ENCODE results near the gene TTC34.

DNA sequence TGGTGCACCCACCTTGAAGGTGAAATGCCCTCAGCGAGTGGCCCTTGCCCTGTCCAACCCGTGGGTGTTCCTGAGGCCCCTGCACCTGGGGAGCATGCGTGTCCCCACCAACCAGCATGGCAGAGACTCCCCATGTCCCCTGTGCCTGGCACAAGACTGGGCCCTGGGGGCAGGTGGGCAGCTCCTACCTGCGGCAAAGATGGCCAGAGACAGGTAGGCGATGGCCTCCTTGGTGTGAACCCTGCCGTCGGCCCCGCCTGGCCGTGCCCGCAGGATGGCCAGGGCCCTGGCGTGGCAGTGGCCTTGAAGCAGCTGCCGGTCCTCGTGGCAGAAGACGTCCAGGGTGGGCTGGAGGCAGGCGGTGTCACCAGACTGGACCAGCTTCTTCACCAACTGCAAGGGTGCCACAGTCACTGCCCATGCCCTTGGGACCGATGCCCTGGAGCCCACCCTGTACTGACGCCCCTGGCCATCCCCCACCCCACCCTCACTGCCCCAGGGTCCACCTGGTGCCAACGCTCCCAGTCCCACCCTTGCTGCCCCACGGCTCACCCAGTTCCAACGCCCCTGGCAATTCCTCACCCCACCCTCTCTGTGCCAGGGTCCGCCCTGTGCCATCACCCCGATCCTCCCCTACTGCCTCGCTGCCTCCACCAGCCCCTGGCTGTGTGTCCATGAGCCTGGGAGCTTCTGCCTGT is 15.7 kb downstream of the TTC34 start:
- TF ChIP-seq, protein P1, sequence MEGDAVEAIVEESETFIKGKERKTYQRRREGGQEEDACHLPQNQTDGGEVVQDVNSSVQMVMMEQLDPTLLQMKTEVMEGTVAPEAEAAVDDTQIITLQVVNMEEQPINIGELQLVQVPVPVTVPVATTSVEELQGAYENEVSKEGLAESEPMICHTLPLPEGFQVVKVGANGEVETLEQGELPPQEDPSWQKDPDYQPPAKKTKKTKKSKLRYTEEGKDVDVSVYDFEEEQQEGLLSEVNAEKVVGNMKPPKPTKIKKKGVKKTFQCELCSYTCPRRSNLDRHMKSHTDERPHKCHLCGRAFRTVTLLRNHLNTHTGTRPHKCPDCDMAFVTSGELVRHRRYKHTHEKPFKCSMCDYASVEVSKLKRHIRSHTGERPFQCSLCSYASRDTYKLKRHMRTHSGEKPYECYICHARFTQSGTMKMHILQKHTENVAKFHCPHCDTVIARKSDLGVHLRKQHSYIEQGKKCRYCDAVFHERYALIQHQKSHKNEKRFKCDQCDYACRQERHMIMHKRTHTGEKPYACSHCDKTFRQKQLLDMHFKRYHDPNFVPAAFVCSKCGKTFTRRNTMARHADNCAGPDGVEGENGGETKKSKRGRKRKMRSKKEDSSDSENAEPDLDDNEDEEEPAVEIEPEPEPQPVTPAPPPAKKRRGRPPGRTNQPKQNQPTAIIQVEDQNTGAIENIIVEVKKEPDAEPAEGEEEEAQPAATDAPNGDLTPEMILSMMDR (conservative IDR thresholded peaks at IDR 0.05 in 1 of 2, IDR thresholded peaks at IDR 0.05 in 1 of 2; ENCODE audit: low read depth in 1 of 2, low read length in 2 of 2), result no peak
- TF ChIP-seq EZH2 (IDR thresholded peaks at IDR 0.05; ENCODE audit: low read length, missing control alignments), result no peak

All from fibroblast of lung (primary cell).